ENCODE results near the gene IST1.
"Not testable (repeated sequence)": the region's sequence is repeated elsewhere in the genome, so short reads cannot be mapped to it uniquely, and the experiment has no call there.

IST1 gene

GRCh38 chr16:71894921-71895678 is at the start of gene IST1:
IST1 (plus strand) TSS chr16:71895531; CDS start chr16:71915641, 20,110 bp downstream.
- DNase-seq (ENCODE audit: low read depth): peak; percentile 100

- peak; percentile 93 for DNase-seq (ENCODE audit: low read depth)
Measured at GRCh38 chr16:71845639-71846430, 49.5 kb upstream of the IST1 start, which contains the start of gene ATXN1L. ATXN1L (plus strand) TSS chr16:71845976; CDS start chr16:71849741, 3,765 bp downstream.

- DNase-seq (ENCODE audit: low read depth): no peak
Measured at GRCh38 chr16:71846431-71846830, 48.9 kb upstream of the IST1 start.

- no peak for DNase-seq (ENCODE audit: low read depth)
Measured at GRCh38 chr16:71847096-71847495, 48.2 kb upstream of the IST1 start.

GRCh38 chr16:71848622-71849021 is 46.7 kb upstream of the IST1 start:
- no peak for DNase-seq (ENCODE audit: low read depth)

- DNase-seq (ENCODE audit: low read depth): peak; percentile 19
Measured at GRCh38 chr16:71851746-71852145, 43.6 kb upstream of the IST1 start.

DNA sequence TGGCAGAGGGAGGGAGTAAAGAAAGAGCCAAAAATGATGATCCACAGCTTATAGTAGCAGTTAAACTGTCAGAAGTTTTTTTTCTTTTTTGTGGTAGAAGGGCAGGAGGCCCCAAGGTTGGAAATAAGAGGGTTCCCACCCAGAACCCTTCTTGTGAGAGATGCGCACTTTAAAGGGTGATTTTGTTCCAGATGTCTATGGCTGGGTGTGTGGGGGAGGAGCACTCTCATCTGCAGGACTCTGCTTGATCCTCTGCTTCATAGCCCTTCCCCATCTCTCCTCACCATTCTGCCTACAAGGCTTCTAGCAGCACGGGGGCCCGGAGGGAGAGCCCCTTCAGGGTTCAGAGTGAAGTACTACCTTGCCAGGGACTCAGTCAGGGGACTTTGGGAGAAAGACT is 43.2 kb upstream of the IST1 start:
- DNase-seq (ENCODE audit: low read depth): no peak

DNA sequence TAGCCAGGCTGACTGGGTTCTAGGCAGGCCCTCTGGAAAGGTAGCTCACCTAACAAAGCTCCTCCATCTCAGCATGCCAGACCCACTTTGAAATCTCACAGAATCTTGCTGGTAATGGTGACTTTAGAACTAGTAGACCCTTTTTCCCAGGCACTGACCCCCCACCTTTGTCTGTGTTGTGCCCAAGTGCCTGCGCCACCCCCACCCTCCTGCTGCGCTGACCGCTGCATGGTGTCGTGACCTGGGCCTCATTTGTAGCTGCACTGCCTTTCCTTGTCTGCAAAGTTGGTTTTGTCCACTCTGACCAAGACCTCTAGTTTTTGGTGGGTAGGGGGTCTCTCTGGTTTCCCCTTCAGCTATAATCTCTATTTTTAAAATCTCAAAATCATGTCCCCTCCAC is 42.8 kb upstream of the IST1 start:
- no peak for DNase-seq (ENCODE audit: low read depth)

- no peak for DNase-seq (ENCODE audit: low read depth)
Measured at GRCh38 chr16:71853413-71853812, 41.9 kb upstream of the IST1 start.

DNA sequence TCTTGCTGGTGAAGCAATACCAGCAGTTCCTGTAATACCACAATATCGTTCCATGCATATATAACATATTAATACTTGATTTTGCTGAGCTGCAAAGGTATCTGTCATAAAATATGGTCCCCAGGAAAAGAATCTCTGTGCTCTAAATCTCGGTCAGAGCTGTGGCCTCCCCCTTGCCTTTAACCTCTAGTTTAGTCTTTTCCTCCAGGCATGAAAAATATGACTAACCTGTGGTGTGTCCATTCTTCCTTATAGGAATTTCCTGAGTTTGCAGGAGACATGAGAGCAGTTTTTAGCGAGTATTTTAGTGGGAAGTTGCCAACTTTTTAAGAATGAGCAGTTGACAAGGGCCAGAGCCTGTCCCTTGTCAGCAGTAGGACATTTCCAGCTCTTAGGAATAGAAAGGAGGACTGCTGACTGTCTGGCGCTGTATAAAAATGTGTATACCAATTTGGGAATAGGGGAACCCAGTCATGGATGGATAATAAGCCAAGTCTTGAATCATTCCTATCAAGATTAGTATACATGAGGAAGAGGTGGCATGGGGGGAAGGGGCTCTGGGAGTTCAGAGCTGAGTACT is 40.9 kb upstream of the IST1 start:
- DNase-seq (ENCODE audit: low read depth): no peak

DNA sequence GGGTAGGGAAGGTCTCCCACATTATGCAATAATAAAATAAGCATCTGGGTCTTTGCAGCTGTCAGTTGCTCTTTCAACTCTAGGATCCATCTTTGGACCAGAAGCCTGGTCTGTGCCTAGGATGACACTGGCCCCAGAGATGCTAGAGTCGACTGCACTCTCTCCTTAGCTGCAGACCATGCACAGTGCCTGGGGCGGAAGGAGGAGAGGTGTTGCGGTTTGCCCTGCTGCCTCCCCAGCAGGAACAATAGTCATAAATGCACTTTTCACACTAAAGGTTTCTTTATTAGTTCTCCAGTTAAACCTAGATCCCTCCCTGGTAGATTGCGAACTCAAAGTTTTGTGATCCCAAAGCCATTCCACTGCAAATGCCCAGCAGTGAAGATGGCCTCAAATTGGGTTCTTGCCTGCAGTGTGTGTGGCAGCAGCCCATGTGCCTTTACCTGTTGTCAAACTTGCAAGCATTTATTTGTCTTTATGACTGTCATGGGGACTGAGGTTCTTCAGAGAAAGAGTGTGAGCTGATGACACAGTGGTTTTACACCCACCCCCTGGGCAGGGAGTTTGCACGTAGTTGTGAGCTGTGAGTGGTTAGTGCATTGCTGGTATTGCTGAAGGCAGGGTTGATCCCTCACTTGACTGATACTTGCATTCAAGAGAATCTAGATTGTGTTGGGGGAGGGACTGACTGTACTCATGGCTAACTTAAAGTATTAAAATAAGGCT is 39.2 kb upstream of the IST1 start:
- DNase-seq (ENCODE audit: low read depth): no peak

- DNase-seq (ENCODE audit: low read depth): no peak
Measured at GRCh38 chr16:71859762-71860521, 35.4 kb upstream of the IST1 start.

GRCh38 chr16:71863995-71864394 is 31.3 kb upstream of the IST1 start:
- DNase-seq (ENCODE audit: low read depth): no peak

- no peak for DNase-seq (ENCODE audit: low read depth)
Measured at GRCh38 chr16:71865173-71865863, 30.0 kb upstream of the IST1 start.

- not testable (repeated sequence) for DNase-seq (ENCODE audit: low read depth)
Measured at GRCh38 chr16:71867175-71867574, 28.2 kb upstream of the IST1 start.

DNA sequence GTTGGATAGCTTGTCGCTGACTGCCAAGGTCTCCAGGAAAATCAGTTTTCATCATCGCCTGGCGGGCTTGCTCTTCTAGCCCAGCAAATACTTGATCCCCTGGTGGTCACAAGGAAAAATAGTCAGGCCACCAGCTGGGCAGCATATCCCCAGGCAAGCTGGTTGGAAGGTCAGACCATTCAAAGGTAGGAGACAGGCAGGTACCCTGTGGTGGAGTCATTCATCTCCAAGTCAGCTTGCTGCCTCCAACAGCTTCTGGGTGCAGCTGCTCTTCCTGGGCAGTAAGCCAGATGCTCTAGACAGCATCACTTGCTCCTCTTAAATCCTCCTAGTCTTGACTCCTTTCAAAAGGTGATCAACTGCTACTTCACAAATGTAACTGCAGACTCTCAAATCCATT is 27.4 kb upstream of the IST1 start:
- DNase-seq (ENCODE audit: low read depth): no peak

DNA sequence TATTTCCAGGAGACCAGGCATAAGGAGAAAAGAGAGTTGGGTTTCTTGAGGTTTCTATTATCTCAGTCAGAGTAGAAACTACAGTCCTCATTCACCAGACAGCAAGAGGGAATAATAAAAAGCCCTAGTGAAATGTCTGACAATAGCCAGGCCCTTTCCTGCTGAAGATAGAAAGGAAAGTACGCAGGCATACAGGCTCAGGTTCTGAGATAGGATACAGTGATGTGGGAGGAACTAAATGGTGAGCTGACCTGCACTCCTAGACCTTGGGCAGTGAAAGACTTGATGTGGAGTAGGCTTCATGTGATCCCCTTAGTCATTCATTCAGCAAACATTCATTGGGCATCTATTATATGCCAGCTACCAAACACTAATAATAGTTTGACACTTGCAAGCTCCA is 26.2 kb upstream of the IST1 start:
- no peak for DNase-seq (ENCODE audit: low read depth)

DNA sequence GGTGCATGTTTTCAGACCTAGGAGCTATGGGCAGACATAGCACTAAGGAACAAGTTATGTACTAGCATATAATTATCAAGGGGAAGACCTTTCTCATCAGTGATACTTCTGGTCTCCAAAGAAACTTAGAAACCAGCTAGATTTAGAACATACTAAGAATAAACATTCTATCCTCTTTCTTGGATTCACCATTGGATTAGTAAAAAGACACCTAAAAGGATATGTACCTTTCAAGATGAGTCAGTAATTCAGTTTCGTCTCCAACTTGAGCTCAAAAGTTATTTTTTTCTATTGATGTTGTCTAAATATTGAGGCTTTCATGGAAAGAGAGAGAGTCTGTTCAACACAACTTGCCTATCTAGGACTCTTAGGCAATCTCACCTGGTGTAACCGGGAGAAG is 24.5 kb upstream of the IST1 start:
- no peak for DNase-seq (ENCODE audit: low read depth)

DNA sequence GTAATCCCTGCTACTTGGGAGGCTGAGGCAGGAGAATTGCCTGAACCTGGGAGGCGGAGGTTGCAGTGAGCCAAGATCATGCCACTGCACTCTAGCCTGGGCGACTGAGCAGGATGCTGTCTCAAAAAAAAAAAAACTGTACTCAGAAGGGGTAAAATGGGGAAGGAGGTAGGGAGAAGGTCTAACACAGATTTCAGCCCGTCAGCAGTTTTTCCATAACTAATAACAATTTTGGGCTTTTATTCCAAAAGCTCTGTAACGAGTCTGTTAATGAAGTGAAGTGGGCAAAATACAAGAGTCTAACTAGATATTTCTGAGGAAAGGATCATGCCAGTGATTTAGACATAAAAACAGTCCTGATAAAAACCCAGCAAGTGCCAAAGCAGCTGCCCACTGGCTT is 22.1 kb upstream of the IST1 start:
- no peak for DNase-seq (ENCODE audit: low read depth)

- DNase-seq (ENCODE audit: low read depth): no peak
Measured at GRCh38 chr16:71878911-71879310, 16.4 kb upstream of the IST1 start.

GRCh38 chr16:71880176-71880575 is 15.2 kb upstream of the IST1 start:
- no peak for DNase-seq (ENCODE audit: low read depth)

Data from fibroblast of gingiva (primary cell).